Upper lobe of left lung (tissue), 6 donors: ENCODE measurements around the gene CSF2. TPM values are rescaled to one million over a fixed set of nuclear protein-coding genes. Genes with fewer than 3 reads are reported as not detected.

Source experiments
- ATAC-seq, 2 donors: fragments of 200-7000 bp; cut with Tn5 transposase; one replicate each; pipeline ENCODE4 v1.9.1; 2022; ENCODE audit warnings: mild to moderate bottlenecking in 2 of 2, moderate library complexity in 2 of 2; ENCODE audit not compliant: low FRiP score in 2 of 2
- DNase-seq, 2 donors: peaks; one replicate each; pipeline ENCODE4 v3.0.0-alpha.2; 2019 to 2020
- H3K27ac ChIP-seq, 4 donors: fragments of 200-600 bp; sonication (generic); one replicate each; pipeline ENCODE4 v1.5.1; 2016 to 2019
- H3K27me3 ChIP-seq, 4 donors: fragments of 200-600 bp; sonication (generic); one replicate each; pipeline ENCODE4 v1.5.1; 2017 to 2019
- H3K36me3 ChIP-seq, 4 donors: fragments of 200-600 bp; sonication (generic); one replicate each; pipeline ENCODE4 v1.5.1; 2016 to 2019
- H3K4me1 ChIP-seq, 4 donors: fragments of 200-600 bp; sonication (generic); one replicate each; pipeline ENCODE4 v1.5.1; 2018 to 2019
- H3K4me3 ChIP-seq, 4 donors: fragments of 200-600 bp; sonication (generic); one replicate each; pipeline ENCODE4 v1.5.1; 2017 to 2019; ENCODE audit warnings: mild to moderate bottlenecking in 2 of 4, moderate library complexity in 1 of 4
- H3K9me3 ChIP-seq, 4 donors: fragments of 200-600 bp; sonication (generic); one replicate each; pipeline ENCODE4 v1.5.1; 2018 to 2019
- CTCF ChIP-seq, 6 experiments: fragments of 450-650 bp in 4 of 6; fragments of 200-600 bp in 2 of 6; sonication (generic) in 2 of 6; IDR thresholded peaks; one replicate each; pipeline ENCODE4 v1.5.1; 2016 to 2019; ENCODE audit warnings: antibody characterized with exemption in 6 of 6
- EP300 ChIP-seq, 4 donors: sonication (generic); formaldehyde crosslinking; IDR thresholded peaks; one replicate each; pipeline ENCODE4 v1.5.1; 2017; ENCODE audit warnings: antibody characterized with exemption in 4 of 4, control low read depth in 2 of 4
- POLR2A ChIP-seq, 4 donors: fragments of 450-650 bp; IDR thresholded peaks; one replicate each; pipeline ENCODE4 v1.5.1; 2016 to 2017; ENCODE audit warnings: antibody characterized with exemption in 4 of 4, mild to moderate bottlenecking in 2 of 4
- POLR2AphosphoS5 ChIP-seq, 2 donors: sonication (generic); formaldehyde crosslinking; IDR thresholded peaks; one replicate each; pipeline ENCODE4 v1.5.1; 2017; ENCODE audit warnings: antibody characterized with exemption in 2 of 2
- WGBS, 2 donors: methylation state at CpG; one replicate each; pipeline ENCODE4 v1.1.5; 2017 to 2018; 5-methylcytosine and 5-hydroxymethylcytosine counted together
- total RNA-seq, 6 donors: library from RNA; depleted of rRNA in 4 of 6; stranded (reverse); fragments of >200 nt in 4 of 6; gene quantifications; one replicate each; pipeline versions ENCODE4 v1.1.0 to v1.2.1, GENCODE V29; 2016 to 2021
- donor health status: DM: no; HTN: no; CAD: no; lungs with moderate emphysema.
- donor health status: DM: no; HTN: yes; CAD: no; lungs with severe emphysema.

Gene CSF2
- total RNA-seq, 6 donors from 2014 or later: 3.9 to 10.0 (median 4.4) TPM; not detected in 1

- peak; percentile 34 to 77 for ATAC-seq
These were observed 642 bp downstream of the CSF2 start for GRCh38 chr5:132074091-132074771.

GRCh38 chr5:132074772-132075718 lies 1.5 kb downstream of the CSF2 start:
- no peak for TF ChIP-seq CTCF (IDR thresholded peaks at IDR 0.05)
- peak; percentile 5 to 38 for TF ChIP-seq POLR2AphosphoS5 (IDR thresholded peaks at IDR 0.05)
- TF ChIP-seq EP300 (IDR thresholded peaks at IDR 0.05): peak in 1 of 4 donors; percentile 61
- TF ChIP-seq POLR2A (IDR thresholded peaks at IDR 0.05): peak in 1 of 4 donors; percentile 46
- Histone ChIP-seq H3K27me3 (no peaks in the 10 kb centered on the region), H3K9me3 (no peaks in the 10 kb centered on the region), H3K4me3 (peak overlapping the region in 2 of 4 donors; percentile 6 to 27), H3K27ac (peak overlapping the region; percentile 34 to 87 (median 79)), H3K36me3 (no peaks in the 10 kb centered on the region), H3K4me1 (peaks cover 0 to 43% (median 28%) of the 10 kb centered on the region in 4 donors)
- WGBS, 2 donors: 53 to 72% methylated on average over 8 to 16 of the region's 16 CpGs
- DNase-seq (peak in 1 of 2 donors; percentile 92), ATAC-seq (peak; percentile 61 to 84)

More at GRCh38 chr5:132074091-132074771, 642 bp downstream of the CSF2 start:
- WGBS, 2 donors: 64 to 82% methylated on average over 5 to 7 of the region's 7 CpGs
- no peaks in the 10 kb centered on the region for H3K9me3 ChIP-seq
- no peaks in the 10 kb centered on the region for H3K36me3 ChIP-seq
- peak overlapping the region; percentile 51 to 87 (median 79) for H3K27ac ChIP-seq
- no peaks in the 10 kb centered on the region for H3K27me3 ChIP-seq
- H3K4me1 ChIP-seq: peaks cover 0 to 43% (median 28%) of the 10 kb centered on the region in 4 donors
- DNase-seq: peak; percentile 77 to 87
- H3K4me3 ChIP-seq: peak overlapping the region in 2 of 4 donors; percentile 6 to 27
- peak in 1 of 4 donors; percentile 42 for TF ChIP-seq POLR2A (IDR thresholded peaks at IDR 0.05)
- TF ChIP-seq CTCF (IDR thresholded peaks at IDR 0.05): no peak

- H3K27me3 ChIP-seq: no peaks in the 10 kb centered on the region
- H3K36me3 ChIP-seq: no peaks in the 10 kb centered on the region
- ATAC-seq (no peak), DNase-seq (no peak)
- no peaks in the 10 kb centered on the region for H3K9me3 ChIP-seq
- WGBS, 2 donors: 74 to 97% methylated on average over 2 of the region's 2 CpGs
- TF ChIP-seq CTCF (IDR thresholded peaks at IDR 0.05): no peak
- peak overlapping the region in 3 of 4 donors; percentile 79 to 87 (median 79) for H3K27ac ChIP-seq
- H3K4me1 ChIP-seq: peaks cover 0 to 40% (median 28%) of the 10 kb centered on the region in 4 donors
- peak overlapping the region in 1 of 4 donors; percentile 27 for H3K4me3 ChIP-seq
These were observed 2.1 kb downstream of the CSF2 start for GRCh38 chr5:132075719-132076077.

GRCh38 chr5:132076202-132076830 lies 2.7 kb downstream of the CSF2 start:
- H3K27ac ChIP-seq: peak overlapping the region in 2 of 4 donors; percentile 60 to 87
- TF ChIP-seq CTCF (IDR thresholded peaks at IDR 0.05) (no peak), POLR2A (IDR thresholded peaks at IDR 0.05) (no peak), EP300 (IDR thresholded peaks at IDR 0.05) (no peak), POLR2AphosphoS5 (IDR thresholded peaks at IDR 0.05) (no peak)
- H3K36me3 ChIP-seq: no peaks in the 10 kb centered on the region
- ATAC-seq (no peak), DNase-seq (no peak)
- no peaks in the 10 kb centered on the region for H3K9me3 ChIP-seq
- peaks cover 0 to 40% (median 28%) of the 10 kb centered on the region in 4 donors for H3K4me1 ChIP-seq
- H3K27me3 ChIP-seq: no peaks in the 10 kb centered on the region
- peak overlapping the region in 1 of 4 donors; percentile 27 for H3K4me3 ChIP-seq
- 79 to 89% methylated on average over 8 to 11 of the region's 11 CpGs for WGBS, 2 donors
